ENCODE measurements around the gene GNPTG. TPM values are rescaled to one million over a fixed set of nuclear protein-coding genes. Genes with fewer than 3 reads are reported as not detected.

Gene GNPTG
- total and polyA plus RNA-seq, 2 donors (not counting 3 experiments of a cell fraction or from before 2014, with no cell fraction given): 51.6 to 109 TPM

- DNase-seq (ENCODE audit: low read depth, low spot score) (no peak), FAIRE-seq (no peak)
- Histone ChIP-seq H3K27me3 (ENCODE audit: control insufficient read depth in 2 of 2, insufficient read depth in 2 of 2, low read length in 2 of 2) (peaks cover 30 to 39% of the 10 kb centered on the region in 2 experiments), H3K4me3 (replicated peaks in 1 of 3; ENCODE audit: insufficient read depth in 1 of 3, low read depth in 1 of 3, low read length in 3 of 3) (no peak overlapping the region), H3K27ac (ENCODE audit: insufficient read depth, low read depth, low read length) (no peak overlapping the region), H3K4me2 (ENCODE audit: insufficient read depth, low read length) (no peak overlapping the region), H3K4me1 (ENCODE audit: control insufficient read depth, extremely low read depth, insufficient read depth, low read length) (peaks cover 9% of the 10 kb centered on the region), H3K79me2 (ENCODE audit: control insufficient read depth, insufficient read depth, low read length) (no peaks in the 10 kb centered on the region), H2AFZ (ENCODE audit: low read depth, low read length) (no peak overlapping the region), H3K9ac (replicated peaks; ENCODE audit: extremely low read depth, insufficient read depth, low read length) (no peak overlapping the region), H3K9me1 (replicated peaks; ENCODE audit: control insufficient read depth, extremely low read depth, insufficient read depth, low read length) (no peaks in the 10 kb centered on the region), H3K36me3 (ENCODE audit: control insufficient read depth in 2 of 2, extremely low read depth in 1 of 2, insufficient read depth in 2 of 2, low read length in 2 of 2) (no peaks in the 10 kb centered on the region), H3K9me3 (replicated peaks; ENCODE audit: control insufficient read depth, insufficient read depth, low read length) (no peaks in the 10 kb centered on the region), H4K20me1 (replicated peaks; ENCODE audit: control insufficient read depth, extremely low read depth, insufficient read depth, low read length) (no peaks in the 10 kb centered on the region)
- intact Hi-C loops (cut with micrococcal nuclease) (no loop called here), dilution Hi-C loops (cut with MboI; ENCODE audit: extremely low pct_ligation_motif_present, low sequenced_read_pairs) (no loop called here)
- ChIA-PET CTCF (interaction anchor here (1.0 to 1.3 kb wide), 2 partner anchors 10 to 52 kb away, joined by 3 read pairs; no protein-coding TSS in a partner anchor), POLR2A (no interaction called here)
- TF ChIP-seq CTCF (IDR thresholded peaks at IDR 0.05; ENCODE audit: extremely low read depth in 1 of 2, insufficient read depth in 1 of 2, low read depth in 1 of 2, low read length in 2 of 2) (no peak), POLR2AphosphoS5 (IDR thresholded peaks at IDR 0.05; ENCODE audit: insufficient read depth, low read depth, low read length) (no peak), JUN (IDR thresholded peaks at IDR 0.05; ENCODE audit: borderline replicate concordance, insufficient read depth, insufficient read length, low read depth) (no peak)
- BruUV-seq (replicated peaks): no TSS peak
Observed at GRCh38 chr16:1336619-1337018, 15.1 kb upstream of the GNPTG start.

GRCh38 chr16:1337486-1337885 lies 14.2 kb upstream of the GNPTG start:
- no peaks in the 10 kb centered on the region for H4K20me1 ChIP-seq (replicated peaks; ENCODE audit: control insufficient read depth, extremely low read depth, insufficient read depth, low read length)
- H3K79me2 ChIP-seq (ENCODE audit: control insufficient read depth, insufficient read depth, low read length): no peaks in the 10 kb centered on the region
- ChIA-PET POLR2A (no interaction called here), CTCF (interaction anchor here (0.6 to 1.3 kb wide), 3 partner anchors 25 to 68 kb away, joined by 3 to 4 read pairs (median 3); no protein-coding TSS in a partner anchor)
- dilution Hi-C loops (cut with MboI; ENCODE audit: extremely low pct_ligation_motif_present, low sequenced_read_pairs): no loop called here
- H3K4me3 ChIP-seq (replicated peaks in 1 of 3; ENCODE audit: insufficient read depth in 1 of 3, low read depth in 1 of 3, low read length in 3 of 3): no peak overlapping the region
- no peaks in the 10 kb centered on the region for H3K36me3 ChIP-seq (ENCODE audit: control insufficient read depth in 2 of 2, extremely low read depth in 1 of 2, insufficient read depth in 2 of 2, low read length in 2 of 2)
- H3K9me1 ChIP-seq (replicated peaks; ENCODE audit: control insufficient read depth, extremely low read depth, insufficient read depth, low read length): no peaks in the 10 kb centered on the region
- H3K4me1 ChIP-seq (ENCODE audit: control insufficient read depth, extremely low read depth, insufficient read depth, low read length): peaks cover under 1% of the 10 kb centered on the region
- no peak overlapping the region for H3K27ac ChIP-seq (ENCODE audit: insufficient read depth, low read depth, low read length)
- H3K9ac ChIP-seq (replicated peaks; ENCODE audit: extremely low read depth, insufficient read depth, low read length): no peak overlapping the region
- intact Hi-C loops (cut with micrococcal nuclease): no loop called here
- no peak overlapping the region for H3K4me2 ChIP-seq (ENCODE audit: insufficient read depth, low read length)
- TF ChIP-seq EZH2 (IDR thresholded peaks at IDR 0.05; ENCODE audit: borderline replicate concordance, low read depth, low read length, severe bottlenecking): no peak
- TF ChIP-seq MAX (IDR thresholded peaks at IDR 0.05; ENCODE audit: insufficient read depth, insufficient read length): no peak
- no peak for TF ChIP-seq POLR2AphosphoS5 (IDR thresholded peaks at IDR 0.05; ENCODE audit: insufficient read depth, low read depth, low read length)
- no peak for TF ChIP-seq GATA2 (IDR thresholded peaks at IDR 0.05; ENCODE audit: insufficient read depth, insufficient read length, low read depth, low read length)
- no peak for TF ChIP-seq POLR2A (IDR thresholded peaks at IDR 0.05; ENCODE audit: low read depth, low read length)
- no peak for TF ChIP-seq MYC (IDR thresholded peaks at IDR 0.05; ENCODE audit: low read depth, low read length)
- no peak for TF ChIP-seq JUN (IDR thresholded peaks at IDR 0.05; ENCODE audit: borderline replicate concordance, insufficient read depth, insufficient read length, low read depth)
- no peak for TF ChIP-seq CTCF (IDR thresholded peaks at IDR 0.05; ENCODE audit: extremely low read depth in 1 of 2, insufficient read depth in 1 of 2, low read depth in 1 of 2, low read length in 2 of 2)
- TF ChIP-seq FOS (IDR thresholded peaks at IDR 0.05; ENCODE audit: borderline replicate concordance, insufficient read depth, low read length): no peak
- DNase-seq (ENCODE audit: low read depth, low spot score) (no peak), FAIRE-seq (no peak)
- H3K9me3 ChIP-seq (replicated peaks; ENCODE audit: control insufficient read depth, insufficient read depth, low read length): no peaks in the 10 kb centered on the region
- no peak overlapping the region for H2AFZ ChIP-seq (ENCODE audit: low read depth, low read length)
- H3K27me3 ChIP-seq (ENCODE audit: control insufficient read depth in 2 of 2, insufficient read depth in 2 of 2, low read length in 2 of 2): peaks cover 21 to 31% of the 10 kb centered on the region in 2 experiments
- no TSS peak for BruUV-seq (replicated peaks)
